H9 (cell line): ENCODE results near the gene ERMAP. TPM values are rescaled to one million over a fixed set of nuclear protein-coding genes. Genes with fewer than 3 reads are reported as not detected.

Source experiments
- DNase-seq: peaks from one replicate; pipeline ENCODE4 v3.0.0-alpha.2; 2017
- H2AFZ ChIP-seq: one replicate; pipeline ENCODE4 v1.6.1; 2013; ENCODE audit warnings: mild to moderate bottlenecking, low read length, control low read depth, moderate library complexity
- H2AK5ac ChIP-seq: 2 replicates; pipeline ENCODE4 v1.6.1; 2013; ENCODE audit warnings: low read length, control low read depth, mixed read lengths; ENCODE audit not compliant: insufficient read length
- H2BK120ac ChIP-seq: one replicate; pipeline ENCODE4 v1.6.1; 2013; ENCODE audit warnings: low read depth, mild to moderate bottlenecking, low read length, control low read depth, inconsistent platforms; ENCODE audit not compliant: poor library complexity, severe bottlenecking
- H2BK12ac ChIP-seq: 2 replicates; pipeline ENCODE4 v1.6.1; 2013; ENCODE audit warnings: low read length, control low read depth, mixed read lengths, low read depth; ENCODE audit not compliant: insufficient read length
- H2BK15ac ChIP-seq: 2 replicates; pipeline ENCODE4 v1.6.1; 2013; ENCODE audit warnings: low read depth, low read length, control low read depth
- H2BK20ac ChIP-seq: one replicate; pipeline ENCODE4 v1.6.1; 2013; ENCODE audit warnings: low read depth, mild to moderate bottlenecking, low read length, control low read depth, inconsistent platforms; ENCODE audit not compliant: poor library complexity, severe bottlenecking
- H2BK5ac ChIP-seq: 2 replicates; pipeline ENCODE4 v1.6.1; 2013; ENCODE audit warnings: low read length, control low read depth, mixed read lengths; ENCODE audit not compliant: insufficient read length
- H3K14ac ChIP-seq: 2 replicates; pipeline ENCODE4 v1.6.1; 2013; ENCODE audit warnings: low read length, control low read depth; ENCODE audit not compliant: insufficient read depth
- H3K18ac ChIP-seq: 2 replicates; pipeline ENCODE4 v1.6.1; 2013; ENCODE audit warnings: low read depth, mild to moderate bottlenecking, mixed read lengths, low read length, control low read depth; ENCODE audit not compliant: insufficient read length
- H3K23ac ChIP-seq: 2 replicates; pipeline ENCODE4 v1.6.1; 2013; ENCODE audit warnings: low read length, control low read depth, mixed read lengths, low read depth; ENCODE audit not compliant: insufficient read length
- H3K23me2 ChIP-seq: 2 replicates; pipeline ENCODE4 v1.6.1; 2013; ENCODE audit warnings: low read depth, mild to moderate bottlenecking, mixed read lengths, low read length, control low read depth; ENCODE audit not compliant: insufficient read length, poor library complexity, severe bottlenecking
- H3K27ac ChIP-seq: 2 replicates; pipeline ENCODE4 v1.5.1; 2013; ENCODE audit warnings: low read length, control low read depth, mixed read lengths, low read depth; ENCODE audit not compliant: insufficient read length
- H3K27me3 ChIP-seq: 2 replicates; pipeline ENCODE4 v1.6.1; 2013; ENCODE audit warnings: low read length, control low read depth, inconsistent platforms; ENCODE audit not compliant: insufficient read depth
- H3K4ac ChIP-seq: 2 replicates; pipeline ENCODE4 v1.6.1; 2013; ENCODE audit warnings: low read depth, mild to moderate bottlenecking, control low read depth, inconsistent platforms, low read length, moderate library complexity
- H3K4me1 ChIP-seq: 2 replicates; pipeline ENCODE4 v1.6.1; 2013; ENCODE audit warnings: low read length, control low read depth, inconsistent platforms; ENCODE audit not compliant: insufficient read depth
- H3K4me2 ChIP-seq: 2 replicates; pipeline ENCODE4 v1.6.1; 2013; ENCODE audit warnings: low read length, control low read depth, mixed read lengths; ENCODE audit not compliant: insufficient read length, insufficient read depth
- H3K56ac ChIP-seq: 2 replicates; pipeline ENCODE4 v1.6.1; 2013; ENCODE audit warnings: low read depth, mild to moderate bottlenecking, mixed read lengths, low read length, control low read depth; ENCODE audit not compliant: insufficient read length
- H3K79me1 ChIP-seq: 2 replicates; pipeline ENCODE4 v1.6.1; 2013; ENCODE audit warnings: low read depth, mild to moderate bottlenecking, moderate library complexity, low read length, control low read depth, inconsistent platforms; ENCODE audit not compliant: insufficient read depth, poor library complexity, severe bottlenecking
- H3K79me2 ChIP-seq: 2 replicates; pipeline ENCODE4 v1.6.1; 2013; ENCODE audit warnings: low read length, control low read depth, inconsistent platforms; ENCODE audit not compliant: insufficient read depth
- H3K9ac ChIP-seq: 2 replicates; pipeline ENCODE4 v1.6.1; 2013; ENCODE audit warnings: low read length, control low read depth, mixed read lengths; ENCODE audit not compliant: insufficient read length; ENCODE audit errors: extremely low read depth
- H3K9me3 ChIP-seq: one replicate; pipeline ENCODE4 v1.6.1; 2013; ENCODE audit warnings: low read depth, low read length, inconsistent platforms; ENCODE audit not compliant: control insufficient read depth
- H3T11ph ChIP-seq: one replicate; pipeline ENCODE4 v1.6.1; 2013; ENCODE audit warnings: mild to moderate bottlenecking, low read length, control low read depth, inconsistent platforms
- H4K20me1 ChIP-seq: one replicate; pipeline ENCODE4 v1.6.1; 2013; ENCODE audit not compliant: control insufficient read depth, insufficient read length, insufficient read depth
- H4K5ac ChIP-seq: 2 replicates; pipeline ENCODE4 v1.6.1; 2013; ENCODE audit warnings: low read depth, mild to moderate bottlenecking, mixed read lengths, low read length, control low read depth; ENCODE audit not compliant: insufficient read length
- H4K8ac ChIP-seq: replicated peaks from 2 replicates; pipeline ENCODE4 v1.6.1; 2013; ENCODE audit warnings: low read length, control low read depth, mixed read lengths, low read depth; ENCODE audit not compliant: insufficient read length
- H4K91ac ChIP-seq: 2 replicates; pipeline ENCODE4 v1.6.1; 2013; ENCODE audit warnings: low read depth, mild to moderate bottlenecking, moderate library complexity, mixed read lengths, low read length, control low read depth; ENCODE audit not compliant: insufficient read length
- H3K27ac Mint-ChIP-seq, 3 experiments: 2 replicates in 2 of 3; 3 replicates in 1 of 3; pipeline ENCODE4 v1.8.0; 2020 to 2021; ENCODE audit warnings: mixed read lengths in 3 of 3, mild to moderate bottlenecking in 1 of 3, moderate library complexity in 1 of 3
- H3K27me3 Mint-ChIP-seq: 2 replicates; pipeline ENCODE4 v1.8.0; 2021; ENCODE audit warnings: low read depth, mild to moderate bottlenecking, moderate library complexity, mixed read lengths
- H3K36me3 Mint-ChIP-seq, 3 experiments: 2 replicates in 2 of 3; 3 replicates in 1 of 3; pipeline ENCODE4 v1.8.0; 2020 to 2021; ENCODE audit warnings: low read depth in 3 of 3, mixed read lengths in 3 of 3; ENCODE audit not compliant: insufficient read depth in 1 of 3
- H3K4me1 Mint-ChIP-seq, 2 experiments: 2 replicates each; pipeline ENCODE4 v1.8.0; 2020; ENCODE audit warnings: mixed read lengths in 2 of 2
- H3K4me3 Mint-ChIP-seq, 2 experiments: 2 replicates in 1 of 2; 3 replicates in 1 of 2; pipeline ENCODE4 v1.8.0; 2020 to 2021; ENCODE audit warnings: mild to moderate bottlenecking in 2 of 2, mixed read lengths in 2 of 2, moderate library complexity in 1 of 2
- H3K9me3 Mint-ChIP-seq, 2 experiments: 2 replicates in 1 of 2; 3 replicates in 1 of 2; pipeline ENCODE4 v1.8.0; 2020; ENCODE audit warnings: mild to moderate bottlenecking in 2 of 2, mixed read lengths in 2 of 2, moderate library complexity in 1 of 2
- CTCF ChIP-seq: fragments of 200-600 bp; sonication (generic); conservative IDR thresholded peaks from 3 replicates; pipeline ENCODE4 v1.8.0; 2021; ENCODE audit warnings: antibody characterized with exemption, mild to moderate bottlenecking
- WGBS: extraction: QIAGEN DNeasy Blood & Tissue Kit; methylation state at CpG from one replicate; pipeline ENCODE4 v1.1.7; 2013; ENCODE audit warnings: missing lambda C conversion rate, low lambda C conversion rate, mixed read lengths; ENCODE audit not compliant: insufficient read length; ENCODE audit errors: extremely low coverage; 5-methylcytosine and 5-hydroxymethylcytosine counted together
- total RNA-seq: library from RNA; stranded (reverse); gene quantifications from 2 replicates; pipeline ENCODE4 v1.2.1, GENCODE V29; 2021

Gene ERMAP
- total RNA-seq, 1 experiment from 2014 or later = 4.5 TPM

DNA sequence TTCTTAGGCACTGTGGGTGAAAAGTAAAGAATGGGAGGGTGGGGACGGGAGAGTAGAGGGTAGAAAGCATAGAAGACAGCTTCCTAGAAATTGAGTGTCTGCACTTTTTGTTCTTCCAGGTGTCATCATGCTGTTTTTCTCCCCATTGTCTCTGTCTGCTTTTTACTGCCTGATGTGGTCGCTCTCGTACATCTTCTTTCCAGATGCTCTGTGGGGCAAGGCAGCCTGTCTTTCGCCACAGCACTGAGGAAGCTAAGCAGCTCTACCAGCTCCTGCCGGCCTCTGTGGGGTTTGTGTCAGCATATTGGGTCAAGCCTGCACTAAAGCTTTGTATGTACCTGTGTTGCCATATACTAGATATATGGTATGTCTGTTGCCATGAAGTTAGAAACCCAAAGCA is 18.9 kb upstream of the ERMAP start:
- H3K79me2 ChIP-seq = no peaks in the 10 kb centered on the region
- H3K4ac ChIP-seq = no peak overlapping the region
- Mint-ChIP-seq H3K36me3 (no peaks in the 10 kb centered on the region), H3K27me3 (no peaks in the 10 kb centered on the region; the same call in 1 of the 2 replicates), H3K4me1 (no peaks in the 10 kb centered on the region), H3K9me3 (no peaks in the 10 kb centered on the region; a peak in 1 of 5 replicates), H3K27ac (no peak overlapping the region), H3K4me3 (no peak overlapping the region)
- TF ChIP-seq CTCF = no peak
- H2BK5ac ChIP-seq = no peak overlapping the region
- no peak overlapping the region for H4K5ac ChIP-seq
- H3K4me2 ChIP-seq = no peak overlapping the region
- no peak overlapping the region for H2BK15ac ChIP-seq
- no peak overlapping the region for H2BK20ac ChIP-seq
- H3K56ac ChIP-seq = no peak overlapping the region
- no peak overlapping the region for H4K8ac ChIP-seq
- H2BK120ac ChIP-seq = no peak overlapping the region
- H3K23ac ChIP-seq = no peak overlapping the region
- H3K14ac ChIP-seq = no peak overlapping the region
- no peaks in the 10 kb centered on the region for H3K27me3 ChIP-seq
- H2BK12ac ChIP-seq = no peak overlapping the region
- no peaks in the 10 kb centered on the region for H3K9me3 ChIP-seq
- H3K4me1 ChIP-seq = no peaks in the 10 kb centered on the region
- no CpG with 5 or more reads among the region's 5 CpGs for WGBS
- no peak overlapping the region for H3K9ac ChIP-seq
- no peak overlapping the region for H2AK5ac ChIP-seq
- H2AFZ ChIP-seq = no peak overlapping the region
- no peaks in the 10 kb centered on the region for H4K20me1 ChIP-seq
- H3K23me2 ChIP-seq = no peaks in the 10 kb centered on the region
- H3K79me1 ChIP-seq = no peaks in the 10 kb centered on the region
- DNase-seq = no peak
- H3K27ac ChIP-seq = no peak overlapping the region
- no peak overlapping the region for H4K91ac ChIP-seq
- H3T11ph ChIP-seq = no peak overlapping the region
- no peak overlapping the region for H3K18ac ChIP-seq
